Ishikawa (cell line): ENCODE results near the gene ANAPC2.

ENCODE experiments used
- CEBPB ChIP-seq: IDR thresholded peaks from 2 replicates; pipeline ENCODE4 v1.6.1; 2012
- EP300 ChIP-seq: IDR thresholded peaks from 2 replicates; pipeline ENCODE4 v1.6.1; 2012; ENCODE audit warnings: borderline replicate concordance
- NFIC ChIP-seq: IDR thresholded peaks from 2 replicates; pipeline ENCODE4 v1.6.1; 2012
- REST ChIP-seq: IDR thresholded peaks from 2 replicates; pipeline ENCODE4 v1.6.1; 2012; ENCODE audit warnings: low read depth, mild to moderate bottlenecking
- TAF1 ChIP-seq: IDR thresholded peaks from 2 replicates; pipeline ENCODE4 v1.6.1; 2012; ENCODE audit warnings: low read depth, mild to moderate bottlenecking
- USF1 ChIP-seq: IDR thresholded peaks from 2 replicates; pipeline ENCODE4 v1.6.1; 2012
- ZBTB7A ChIP-seq: IDR thresholded peaks from 2 replicates; pipeline ENCODE4 v1.6.1; 2012; ENCODE audit warnings: low read depth
- TF ChIP-seq, protein P1 (sequence below): IDR thresholded peaks from 2 replicates; pipeline ENCODE4 v1.6.1; 2012

GRCh38 chr9:137221506-137222111 lies 33.2 kb upstream of the ANAPC2 start:
- no peak for TF ChIP-seq NFIC
- TF ChIP-seq USF1: no peak
- no peak for TF ChIP-seq CEBPB
- TF ChIP-seq, protein P1, sequence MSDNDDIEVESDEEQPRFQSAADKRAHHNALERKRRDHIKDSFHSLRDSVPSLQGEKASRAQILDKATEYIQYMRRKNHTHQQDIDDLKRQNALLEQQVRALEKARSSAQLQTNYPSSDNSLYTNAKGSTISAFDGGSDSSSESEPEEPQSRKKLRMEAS: no peak
- TF ChIP-seq REST: no peak
- TF ChIP-seq ZBTB7A: no peak
- no peak for TF ChIP-seq TAF1
- no peak for TF ChIP-seq EP300
